LNCaP clone FGC (cell line): Measurements from ENCODE around the gene IBA57.

ENCODE experiments used
- DNase-seq: peaks from one replicate; pipeline ENCODE4 v3.0.0-alpha.2; 2011; ENCODE audit warnings: low read depth
- H3K4me3 ChIP-seq: 2 replicates; pipeline ENCODE4 v1.5.1; 2011; ENCODE audit warnings: mild to moderate bottlenecking, low read depth, low read length, control low read depth
- CTCF ChIP-seq: IDR thresholded peaks from 2 replicates; pipeline ENCODE4 v1.5.1; 2012; ENCODE audit warnings: mild to moderate bottlenecking; ENCODE audit not compliant: control insufficient read depth, insufficient read depth; ENCODE audit errors: extremely low read depth

IBA57 gene

GRCh38 chr1:228174482-228175315 is 9.1 kb downstream of the IBA57 start:
- H3K4me3 ChIP-seq: peak overlapping the region; percentile 68
- DNase-seq: peak; percentile 48
- TF ChIP-seq CTCF: no peak

GRCh38 chr1:228175316-228176023 is 9.9 kb downstream of the IBA57 start:
- peak overlapping the region; percentile 68 for H3K4me3 ChIP-seq
- no peak for TF ChIP-seq CTCF
- no peak for DNase-seq

GRCh38 chr1:228176024-228176395 is 10.4 kb downstream of the IBA57 start:
- no peak for TF ChIP-seq CTCF
- no peak for DNase-seq
- no peak overlapping the region for H3K4me3 ChIP-seq

- no peak for DNase-seq
- no peak for TF ChIP-seq CTCF
- no peak overlapping the region for H3K4me3 ChIP-seq
These were observed 11.0 kb downstream of the IBA57 start for GRCh38 chr1:228176461-228177182.

- H3K4me3 ChIP-seq: no peak overlapping the region
- no peak for DNase-seq
- no peak for TF ChIP-seq CTCF
These were observed 11.5 kb downstream of the IBA57 start for GRCh38 chr1:228177183-228177475.

- H3K4me3 ChIP-seq: no peak overlapping the region
- DNase-seq: no peak
- no peak for TF ChIP-seq CTCF
These were observed 12.4 kb downstream of the IBA57 start for GRCh38 chr1:228177721-228178710.
